GM12801 (cell line): ENCODE results near the gene ZDHHC1.

Experiments
- CTCF ChIP-seq: IDR thresholded peaks from one replicate; pipeline ENCODE4 v1.5.1; 2011; ENCODE audit warnings: control low read depth; ENCODE audit not compliant: insufficient read length; ENCODE audit errors: extremely low read depth

The ZDHHC1 gene

GRCh38 chr16:67435758-67436164, 19.5 kb upstream of the ZDHHC1 start:
- no peak for TF ChIP-seq CTCF

- no peak for TF ChIP-seq CTCF
These were observed 16.9 kb upstream of the ZDHHC1 start for GRCh38 chr16:67433131-67433719.

GRCh38 chr16:67432506-67432890, 16.2 kb upstream of the ZDHHC1 start:
- no peak for TF ChIP-seq CTCF

GRCh38 chr16:67431775-67432505, 15.7 kb upstream of the ZDHHC1 start:
- no peak for TF ChIP-seq CTCF

- TF ChIP-seq CTCF = no peak
These were observed 14.9 kb upstream of the ZDHHC1 start, which contains the start of gene HSD11B2 for GRCh38 chr16:67430977-67431774. HSD11B2 (plus strand) TSS chr16:67431121; CDS start chr16:67431249, 128 bp downstream.

- TF ChIP-seq CTCF = no peak
These were observed 14.3 kb upstream of the ZDHHC1 start for GRCh38 chr16:67430504-67430976.

GRCh38 chr16:67429799-67430503, 13.7 kb upstream of the ZDHHC1 start:
- no peak for TF ChIP-seq CTCF
